Activated T-cell treated with anti-CD3 and anti-CD28 coated beads, Interleukin-2, amount 50 U/mL, for 1 hour (primary cell): ENCODE data around the gene PEMT.

ENCODE experiments used
- DNase-seq: peaks from one replicate; pipeline ENCODE4 v3.0.0-alpha.2; 2020

The PEMT gene

GRCh38 chr17:17511881-17512858 lies 79.3 kb downstream of the PEMT start:
- DNase-seq = no peak

DNA sequence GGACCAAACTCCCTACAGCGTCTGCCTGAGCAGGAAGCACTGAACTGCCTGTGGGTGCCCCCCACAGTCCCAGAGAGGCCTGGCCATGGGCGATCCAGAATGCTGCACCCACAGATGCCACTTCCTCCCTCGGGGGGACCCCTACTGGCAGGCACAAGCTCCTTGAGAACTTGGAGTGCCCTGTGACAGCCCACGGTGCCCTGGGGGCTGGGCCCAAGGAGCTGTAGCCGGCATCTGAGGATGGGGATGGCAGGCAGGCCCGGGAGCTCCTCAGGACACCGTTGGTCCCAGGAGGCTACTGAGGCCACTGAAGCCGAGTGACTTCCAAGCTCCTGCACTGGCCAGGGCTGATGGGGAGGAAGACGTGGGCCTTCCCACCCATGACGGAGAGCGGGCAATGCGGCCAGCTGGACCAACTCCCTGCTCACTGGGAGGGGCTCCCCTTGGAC lies 80.2 kb downstream of the PEMT start:
- no peak for DNase-seq

- no peak for DNase-seq
Observed at GRCh38 chr17:17510456-17511292, 80.8 kb downstream of the PEMT start.

DNA sequence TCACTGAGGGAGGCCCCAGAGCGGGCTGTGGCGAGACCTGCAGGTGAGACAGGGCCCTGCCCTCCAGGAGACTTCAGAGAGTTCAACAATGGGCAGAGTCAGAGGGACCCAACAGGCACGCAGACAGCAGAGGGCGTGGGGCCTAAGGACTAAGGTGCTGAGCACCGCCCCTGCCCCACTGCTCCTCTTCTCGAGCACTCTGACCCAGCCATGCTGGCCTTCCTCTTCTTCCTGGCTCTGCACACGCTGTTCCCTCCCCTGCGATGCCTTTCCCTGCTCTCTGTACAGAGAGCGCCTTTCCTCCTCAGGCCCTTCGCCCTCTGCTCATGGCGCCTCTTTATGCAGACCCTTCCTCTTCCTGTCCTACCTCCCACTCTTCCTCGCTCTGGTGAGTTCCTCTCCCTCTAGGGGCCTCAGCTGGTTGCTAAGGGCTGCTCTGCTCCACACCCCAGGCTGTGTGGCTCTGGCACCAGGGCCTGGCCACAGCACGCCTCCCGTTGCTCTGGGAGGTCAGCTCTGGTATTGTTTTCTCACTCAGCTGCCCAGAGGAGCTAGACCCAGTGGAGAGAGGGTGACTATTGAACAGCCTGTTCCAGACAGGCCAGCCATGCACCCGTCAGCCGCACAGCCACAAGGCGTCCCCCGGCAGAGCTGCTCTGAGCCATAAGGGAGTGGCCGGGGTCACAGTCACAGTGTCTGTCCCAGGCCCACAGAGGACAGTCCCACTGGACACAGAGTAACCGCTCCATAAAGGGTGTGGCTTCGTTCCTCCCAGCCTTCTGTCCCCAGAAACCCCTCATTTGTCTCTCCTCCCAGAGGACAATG lies 81.7 kb downstream of the PEMT start:
- no peak for DNase-seq

GRCh38 chr17:17508646-17509591 lies 82.6 kb downstream of the PEMT start:
- no peak for DNase-seq

- DNase-seq = no peak
Observed at GRCh38 chr17:17508019-17508535, 83.4 kb downstream of the PEMT start.

DNA sequence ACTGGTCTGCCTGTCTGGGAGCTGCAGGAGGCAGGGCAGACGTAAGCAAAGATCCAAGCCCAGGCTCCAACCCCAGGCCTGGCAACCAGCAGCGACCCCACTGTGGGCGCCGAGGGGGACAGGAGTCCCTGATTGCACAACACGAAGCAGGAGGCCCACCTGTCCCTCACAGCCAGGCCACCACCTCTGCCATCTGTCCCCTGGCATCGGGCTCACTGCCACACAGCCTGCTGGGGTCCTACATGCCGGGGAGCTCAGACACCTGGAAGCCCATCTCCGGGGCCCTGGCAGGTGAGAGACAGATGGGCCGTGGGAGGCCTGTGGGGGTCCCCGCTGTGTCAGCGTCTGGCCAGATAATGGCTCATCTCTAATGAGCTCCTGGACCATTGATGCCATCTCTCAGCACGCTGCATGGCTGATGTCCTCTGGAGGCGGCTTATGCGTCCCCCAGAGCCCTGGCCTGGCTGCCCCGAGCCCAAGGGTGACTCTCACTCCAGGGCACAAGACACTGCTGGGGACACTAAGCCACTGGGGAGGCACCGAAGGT lies 84.0 kb downstream of the PEMT start:
- DNase-seq = no peak

DNA sequence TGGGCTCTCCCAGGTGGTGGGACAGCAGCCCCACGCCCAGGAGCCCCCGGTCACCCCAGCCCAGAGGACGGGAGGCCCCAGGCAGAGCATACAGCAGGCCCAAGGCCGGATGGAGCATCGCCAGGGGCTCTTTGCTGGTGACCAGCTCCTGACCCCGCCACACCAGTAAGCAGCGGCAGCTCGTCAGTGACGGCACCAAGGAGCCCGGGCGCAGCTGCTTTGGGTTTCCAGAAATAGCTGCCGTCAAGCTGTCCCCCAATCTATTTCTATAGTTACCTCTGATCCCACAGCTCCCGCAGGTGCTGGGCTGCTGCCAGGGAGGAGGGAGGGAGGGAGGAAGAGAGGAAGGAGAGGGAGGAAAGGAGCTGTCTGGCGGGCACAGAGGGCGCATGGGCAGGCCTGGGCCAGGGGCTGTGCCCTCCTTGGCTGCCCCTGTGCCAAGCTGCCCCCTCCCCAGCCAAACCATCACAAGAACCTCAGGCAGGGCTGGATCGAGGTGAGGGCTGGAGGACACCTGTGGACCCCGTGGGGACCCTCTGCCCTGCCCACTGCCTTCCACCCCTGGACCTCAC lies 84.5 kb downstream of the PEMT start:
- no peak for DNase-seq

GRCh38 chr17:17506181-17506741 lies 85.2 kb downstream of the PEMT start:
- DNase-seq = no peak

DNA sequence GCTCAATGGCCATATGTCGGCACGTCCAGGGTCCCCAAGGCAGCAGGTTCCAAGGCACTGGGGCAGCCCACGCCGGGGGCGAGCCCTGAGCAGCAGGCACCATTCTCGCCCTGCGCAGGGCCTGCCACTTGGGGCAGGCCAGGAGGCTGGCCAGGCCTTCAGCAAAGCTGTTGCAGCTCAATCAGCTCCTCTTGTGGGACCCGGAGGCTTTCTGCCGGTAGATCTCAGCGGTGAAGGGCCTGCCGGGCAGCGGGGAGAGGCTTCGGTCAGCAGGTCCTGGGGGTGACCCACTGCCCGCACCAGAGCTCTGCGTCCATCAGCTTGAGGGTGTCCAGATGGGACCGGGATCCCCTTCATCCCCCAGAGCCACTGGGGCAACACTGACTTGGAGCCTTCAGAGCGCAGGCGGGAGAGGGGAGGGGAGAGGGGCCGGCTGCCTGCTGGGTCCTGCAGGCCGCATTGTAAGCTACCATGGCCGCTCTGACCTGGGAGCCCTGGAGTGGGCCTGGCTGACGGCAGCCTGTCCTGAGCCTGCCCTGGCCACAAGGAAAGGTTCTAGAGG lies 85.8 kb downstream of the PEMT start:
- no peak for DNase-seq

GRCh38 chr17:17505151-17505550 lies 86.4 kb downstream of the PEMT start:
- DNase-seq = no peak

DNA sequence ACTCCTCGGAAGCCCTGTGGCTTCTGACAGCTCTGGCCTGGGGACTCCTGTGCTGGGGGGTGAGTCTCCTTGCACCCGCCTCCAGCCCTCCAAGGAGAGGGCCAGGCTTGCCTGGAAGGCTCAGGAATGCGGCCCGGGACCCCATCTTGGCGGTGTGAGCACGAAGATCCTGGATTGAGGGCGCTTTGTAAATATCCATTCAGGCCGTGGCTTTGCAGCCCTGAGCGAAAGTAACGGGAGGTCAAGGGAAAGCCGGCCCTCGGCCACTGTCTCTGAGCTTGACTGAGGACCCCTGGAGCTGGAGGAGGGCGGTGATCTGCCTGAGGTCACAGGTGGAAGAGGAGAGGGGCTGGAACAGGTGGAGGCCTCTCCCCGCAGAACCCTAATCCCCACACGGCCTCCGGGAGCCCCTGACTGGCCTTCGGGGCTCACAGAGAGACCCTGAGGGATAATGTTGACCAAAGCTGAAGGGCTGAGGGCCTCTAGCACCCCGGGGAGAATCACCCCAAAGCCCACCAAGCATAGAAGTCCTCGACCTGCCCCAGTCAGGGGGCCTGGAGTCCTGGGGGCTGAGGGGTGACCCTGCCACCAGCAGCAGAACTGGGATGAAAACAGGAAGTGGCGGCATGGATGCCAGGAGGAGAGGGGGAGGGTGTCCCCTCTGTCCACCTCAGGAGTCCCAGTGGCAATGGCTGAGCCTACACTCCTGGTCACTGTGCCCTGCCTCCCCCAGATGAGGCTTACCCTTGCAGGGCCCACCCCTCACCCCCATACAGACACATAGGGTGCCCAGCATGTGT lies 87.0 kb downstream of the PEMT start:
- no peak for DNase-seq

DNA sequence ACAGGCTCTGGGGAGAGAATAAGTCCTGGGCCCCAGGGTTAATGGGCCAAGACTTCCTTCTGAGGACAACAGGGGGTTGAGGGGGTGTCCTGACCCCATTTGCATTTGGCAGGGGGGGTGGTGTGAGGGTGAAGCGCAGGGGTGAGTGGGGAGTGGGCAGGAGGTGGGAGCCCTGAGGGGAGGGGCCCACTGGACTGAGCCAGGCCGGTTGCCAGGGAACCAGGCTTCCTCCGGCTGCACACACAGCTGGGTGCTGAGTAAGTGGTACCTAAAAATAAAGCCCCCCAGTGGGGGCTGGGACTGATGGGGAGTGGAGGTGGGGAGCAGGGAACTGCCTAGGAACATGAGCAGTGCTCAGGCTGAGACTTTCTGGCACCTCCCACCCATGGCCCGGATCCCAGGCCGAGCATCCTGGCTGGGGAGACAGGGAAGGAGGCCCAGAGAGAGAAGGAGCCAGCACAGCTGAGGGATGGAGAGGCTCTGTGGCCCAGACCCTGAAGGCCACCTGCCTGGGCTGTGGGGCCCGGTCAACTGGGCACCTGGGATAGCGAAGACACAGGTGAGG lies 87.9 kb downstream of the PEMT start:
- DNase-seq = no peak

DNA sequence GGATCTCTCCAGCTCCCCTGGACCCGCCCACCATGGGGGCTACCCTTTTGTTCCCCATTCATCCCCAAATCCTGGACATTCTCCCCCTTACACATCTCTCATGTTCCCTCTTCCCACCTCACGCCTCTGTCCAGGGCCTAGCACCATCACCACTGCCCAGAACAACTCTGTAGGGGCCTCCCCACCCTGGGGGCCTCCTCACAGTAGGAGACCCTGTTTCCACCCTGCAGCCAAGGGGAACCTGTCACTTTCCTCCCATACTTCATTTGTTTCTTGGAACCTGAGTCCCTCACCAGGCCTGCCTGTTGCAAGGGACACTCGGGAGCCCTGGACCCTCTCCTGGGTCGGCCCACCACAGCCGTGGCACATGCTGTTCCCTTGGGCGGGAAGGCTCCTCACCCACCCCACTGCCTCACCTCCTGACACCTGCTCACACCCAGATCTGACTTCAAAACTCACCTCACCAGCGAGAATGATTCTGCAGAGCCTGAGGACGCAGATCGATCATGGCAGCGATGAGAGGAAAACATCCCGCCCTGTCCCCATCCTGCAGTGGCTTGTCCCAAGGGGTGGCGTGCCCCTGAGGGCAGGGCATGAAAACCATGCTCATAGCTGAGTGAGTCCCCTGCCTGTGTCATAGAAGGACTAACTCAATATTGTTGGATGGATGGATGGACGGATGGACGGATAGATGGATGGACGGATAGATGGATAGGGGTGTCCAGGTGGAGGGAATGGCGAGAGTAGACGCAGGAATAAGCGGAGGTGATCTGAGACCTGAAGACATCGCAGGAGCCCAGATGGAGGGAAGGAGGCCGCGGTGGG lies 88.6 kb downstream of the PEMT start:
- no peak for DNase-seq

DNA sequence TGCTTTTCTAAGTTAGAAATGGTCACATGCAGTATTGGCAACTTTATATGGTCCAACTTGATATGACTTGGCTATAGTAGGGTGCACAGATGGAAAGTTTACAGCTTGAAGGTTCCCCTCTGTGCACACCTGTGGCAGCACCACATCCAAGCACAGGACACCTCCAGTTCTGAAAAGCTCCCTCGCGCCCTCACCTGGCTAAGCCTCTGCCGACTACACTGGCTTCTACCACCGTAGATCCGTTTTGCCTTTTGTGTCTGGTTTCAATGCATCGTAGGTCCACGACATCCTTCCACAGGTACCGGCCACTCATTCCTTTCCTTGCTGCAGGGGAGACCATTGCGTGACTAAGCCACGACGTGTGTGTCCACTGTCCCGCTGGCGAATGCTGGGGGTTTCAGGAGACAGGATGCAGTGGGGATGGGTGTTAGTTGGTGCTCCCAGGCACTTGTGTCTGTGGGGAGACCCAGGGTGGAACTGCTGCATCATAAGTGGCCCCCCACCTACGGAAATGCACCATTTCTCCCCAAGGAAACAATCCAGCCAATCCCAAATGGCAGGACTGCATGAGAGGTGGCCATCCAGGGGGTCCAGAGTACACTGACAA lies 90.4 kb downstream of the PEMT start:
- DNase-seq = no peak

GRCh38 chr17:17499402-17500145 lies 91.9 kb downstream of the PEMT start:
- DNase-seq = no peak
